ENCODE data around the gene RANBP1. TPM values are rescaled to one million over a fixed set of nuclear protein-coding genes. Genes with fewer than 3 reads are reported as not detected.

RANBP1 gene
- total and polyA plus RNA-seq, 9 of the 15 experiments (the other 6 are each of a cell fraction or from before 2014, with no cell fraction given): 162 to 2,891 (median 1,289) TPM

- no peak for TF ChIP-seq EWSR1 (IDR thresholded peaks at IDR 0.05; ENCODE audit: borderline replicate concordance, low read depth, partially characterized antibody)
- TF ChIP-seq BCOR (IDR thresholded peaks at IDR 0.05): no peak
- TF ChIP-seq HEY1 (CRISPR knock-in tag; IDR thresholded peaks at IDR 0.05; ENCODE audit: borderline replicate concordance): no peak
- no peak for TF ChIP-seq TOE1 (IDR thresholded peaks at IDR 0.05; ENCODE audit: borderline replicate concordance)
- TF ChIP-seq TOE1 (CRISPR knock-in tag; IDR thresholded peaks at IDR 0.05; ENCODE audit: borderline replicate concordance, low read depth): no peak
- no peak for TF ChIP-seq ADNP (tag; IDR thresholded peaks at IDR 0.05)
- TF ChIP-seq ZNF76 (CRISPR knock-in tag; IDR thresholded peaks at IDR 0.05; ENCODE audit: borderline replicate concordance): no peak
- 0 out of 2 replicates have a peak, but pooled peaks have one; percentile 7 for TF ChIP-seq NFXL1 (CRISPR knock-in tag; IDR thresholded peaks at IDR 0.05)
- TF ChIP-seq TSHZ1 (CRISPR knock-in tag; IDR thresholded peaks at IDR 0.05): no peak
- no peak for TF ChIP-seq HMGN3 (IDR thresholded peaks at IDR 0.05; ENCODE audit: borderline replicate concordance, extremely low read depth, insufficient read length, low read depth, low read length)
- TF ChIP-seq ZBTB17 (CRISPR knock-in tag; IDR thresholded peaks at IDR 0.05): peak; percentile 75; the same call in 1 of the 2 replicates
- no peak for TF ChIP-seq USF2 (CRISPR knock-in tag; IDR thresholded peaks at IDR 0.05)
- TF ChIP-seq PBX2 (CRISPR knock-in tag; IDR thresholded peaks at IDR 0.05; ENCODE audit: low read depth): no peak
- peak; percentile 72 for TF ChIP-seq PBX2 (tag; conservative IDR thresholded peaks at IDR 0.05; ENCODE audit: low read depth)
- TF ChIP-seq KDM5B (IDR thresholded peaks at IDR 0.05; ENCODE audit: insufficient replicate concordance, low read depth, low read length): peak; percentile 32
- TF ChIP-seq MAFF (IDR thresholded peaks at IDR 0.05; ENCODE audit: low read length): 0 out of 2 replicates have a peak, but pooled peaks have one; percentile 8
- TF ChIP-seq ZNF24 (IDR thresholded peaks at IDR 0.05): no peak
- TF ChIP-seq ETV6 (IDR thresholded peaks at IDR 0.05; ENCODE audit: borderline replicate concordance in 1 of 2, low read depth in 2 of 2, low read length in 1 of 2): 0 out of 4 replicates have a peak, but pooled peaks of 1 of the 2 experiments have one; percentile 14
- TF ChIP-seq ETV6 (CRISPR knock-in tag; IDR thresholded peaks at IDR 0.05; ENCODE audit: borderline replicate concordance): no peak
- TF ChIP-seq ETV5 (CRISPR knock-in tag; IDR thresholded peaks at IDR 0.05; ENCODE audit: low read depth): no peak
Observed at GRCh38 chr22:20118300-20119020, 2.6 kb downstream of the RANBP1 start (continued).

Data from K562 (cell line).